Thyroid gland (tissue), 4 donors: ENCODE data around the gene DMD. TPM values are rescaled to one million over a fixed set of nuclear protein-coding genes. Genes with fewer than 3 reads are reported as not detected.
A peak's percentile ranks its signal among the peaks of the same experiment; 100 is the strongest.

Source experiments
- DNase-seq, 2 donors: peaks; one replicate each; pipeline ENCODE4 v3.0.0-alpha.2; 2019
- H3K27ac ChIP-seq, 3 donors: fragments of 200-600 bp; sonication (generic); 1 replicate in 2 of 3; 2 replicates in 1 of 3; pipeline ENCODE4 v1.5.1; 2016 to 2019; ENCODE audit warnings: mild to moderate bottlenecking in 1 of 3, moderate library complexity in 1 of 3
- H3K27me3 ChIP-seq: fragments of 200-600 bp; sonication (generic); one replicate; pipeline ENCODE4 v1.5.1; 2019
- H3K36me3 ChIP-seq, 2 donors: fragments of 200-600 bp; sonication (generic); one replicate each; pipeline ENCODE4 v1.5.1; 2016 to 2019
- H3K4me1 ChIP-seq, 2 donors: fragments of 200-600 bp; sonication (generic); one replicate each; pipeline ENCODE4 v1.5.1; 2017 to 2019
- H3K4me3 ChIP-seq, 3 donors: fragments of 200-600 bp; sonication (generic); replicated peaks in 1 of 3; 1 replicate in 2 of 3; 2 replicates in 1 of 3; pipeline ENCODE4 v1.5.1; 2016; ENCODE audit warnings: mild to moderate bottlenecking in 1 of 3
- H3K9me3 ChIP-seq: fragments of 200-600 bp; sonication (generic); one replicate; pipeline ENCODE4 v1.5.1; 2017
- CTCF ChIP-seq, 6 experiments: fragments of 200-600 bp in 3 of 6; fragments of 450-650 bp in 3 of 6; sonication (generic) in 3 of 6; IDR thresholded peaks; one replicate each; pipeline ENCODE4 v1.5.1; 2016 to 2019; ENCODE audit warnings: antibody characterized with exemption in 6 of 6, mild to moderate bottlenecking in 2 of 6, inconsistent platforms in 1 of 6, moderate library complexity in 1 of 6
- POLR2A ChIP-seq, 2 donors: fragments of 450-650 bp; IDR thresholded peaks; one replicate each; pipeline ENCODE4 v1.6.1; 2017; ENCODE audit warnings: antibody characterized with exemption in 2 of 2, mild to moderate bottlenecking in 2 of 2, moderate library complexity in 1 of 2
- WGBS, 2 donors: methylation state at CpG; one replicate each; pipeline ENCODE4 v1.1.5; 2017; 5-methylcytosine and 5-hydroxymethylcytosine counted together
- intact Hi-C: fragments of 100-400 bp; cut with DNase I; formaldehyde crosslinking; loops from one replicate; pipeline ENCODE4 v1.15.1; 2023
- total RNA-seq, 4 donors: library from RNA; depleted of rRNA; stranded (reverse); fragments of >200 nt; gene quantifications; one replicate each; pipeline ENCODE4 v1.2.3, GENCODE V29; 2016

The DMD gene
- total RNA-seq, 4 donors from 2014 or later = 16.5 to 24.0 (median 21.7) TPM

GRCh38 chrX:31271615-31272471 is 1939.5 kb downstream of the DMD start:
- TF ChIP-seq CTCF (IDR thresholded peaks at IDR 0.05) = no peak
- TF ChIP-seq POLR2A (IDR thresholded peaks at IDR 0.05) = no peak
- H3K4me3 ChIP-seq = no peak overlapping the region
- intact Hi-C loops = no loop called here
- H3K27ac ChIP-seq = no peak overlapping the region
- no peaks in the 10 kb centered on the region for H3K36me3 ChIP-seq
- no peaks in the 10 kb centered on the region for H3K9me3 ChIP-seq
- no peaks in the 10 kb centered on the region for H3K4me1 ChIP-seq
- DNase-seq = no peak
- WGBS, 2 donors = 82 to 86% methylated on average over 7 of the region's 7 CpGs
- no peaks in the 10 kb centered on the region for H3K27me3 ChIP-seq

- intact Hi-C loops = no loop called here
- WGBS, 2 donors = 85 to 96% methylated on average over 3 of the region's 3 CpGs
- Histone ChIP-seq H3K9me3 (no peaks in the 10 kb centered on the region), H3K4me3 (no peak overlapping the region), H3K36me3 (no peaks in the 10 kb centered on the region), H3K27ac (no peak overlapping the region), H3K27me3 (no peaks in the 10 kb centered on the region), H3K4me1 (no peaks in the 10 kb centered on the region)
- TF ChIP-seq CTCF (IDR thresholded peaks at IDR 0.05) (no peak), POLR2A (IDR thresholded peaks at IDR 0.05) (no peak)
- no peak for DNase-seq
Observed at GRCh38 chrX:31269914-31270313, 1941.4 kb downstream of the DMD start.

GRCh38 chrX:31268359-31268758 is 1943.0 kb downstream of the DMD start:
- no peak overlapping the region for H3K4me3 ChIP-seq

GRCh38 chrX:31266203-31267076 is 1944.9 kb downstream of the DMD start:
- intact Hi-C loops = no loop called here
- Histone ChIP-seq H3K36me3 (no peaks in the 10 kb centered on the region), H3K4me3 (peak overlapping the region in 2 of 3 donors; percentile 41 to 58), H3K9me3 (no peaks in the 10 kb centered on the region), H3K27me3 (no peaks in the 10 kb centered on the region), H3K27ac (peak overlapping the region; percentile 4 to 70 (median 61)), H3K4me1 (no peaks in the 10 kb centered on the region)
- TF ChIP-seq CTCF (IDR thresholded peaks at IDR 0.05) (no peak), POLR2A (IDR thresholded peaks at IDR 0.05) (peak in 1 of 2 donors; percentile 53)
- 0% methylated on average over 17 to 24 of the region's 74 CpGs for WGBS, 2 donors
- DNase-seq = peak; percentile 63 to 64

More at GRCh38 chrX:31268359-31268758, 1943.0 kb downstream of the DMD start:
- intact Hi-C loops = no loop called here
- no peak for DNase-seq
- Histone ChIP-seq H3K4me1 (no peaks in the 10 kb centered on the region), H3K27me3 (no peaks in the 10 kb centered on the region), H3K27ac (no peak overlapping the region), H3K9me3 (no peaks in the 10 kb centered on the region), H3K36me3 (no peaks in the 10 kb centered on the region)
- TF ChIP-seq POLR2A (IDR thresholded peaks at IDR 0.05) (no peak), CTCF (IDR thresholded peaks at IDR 0.05) (no peak)
- 71 to 82% methylated on average over 4 of the region's 4 CpGs for WGBS, 2 donors
